CD14-positive monocyte (primary cell): ENCODE results near the gene PLCB1. TPM values are rescaled to one million over a fixed set of nuclear protein-coding genes. Genes with fewer than 3 reads are reported as not detected.

ENCODE experiments used
- DNase-seq, 3 donors: peaks; one replicate each; pipeline ENCODE4 v3.0.0-alpha.2; 2011 to 2022
- H2AFZ ChIP-seq: 2 replicates; pipeline ENCODE4 v1.6.0; 2012; ENCODE audit warnings: mild to moderate bottlenecking, low read depth, low read length, inconsistent platforms; ENCODE audit not compliant: insufficient read depth, poor library complexity, severe bottlenecking
- H3K27ac ChIP-seq, 2 donors: 1 replicate in 1 of 2; 2 replicates in 1 of 2; pipeline ENCODE4 v1.5.1; 2012 to 2013; ENCODE audit warnings: low read length in 2 of 2, control low read depth in 1 of 2, inconsistent platforms in 1 of 2, low read depth in 1 of 2, mild to moderate bottlenecking in 1 of 2
- H3K27me3 ChIP-seq, 2 donors: one replicate each; pipeline versions ENCODE4 v1.6.0 to v1.6.1; 2011 to 2013; ENCODE audit warnings: low read length in 2 of 2; ENCODE audit not compliant: control insufficient read depth in 2 of 2, insufficient read depth in 2 of 2
- H3K36me3 ChIP-seq, 2 donors: replicated peaks in 1 of 2; 1 replicate in 1 of 2; 2 replicates in 1 of 2; pipeline versions ENCODE4 v1.5.1 to v1.6.1; 2012 to 2013; ENCODE audit warnings: low read length in 2 of 2, control low read depth in 1 of 2, inconsistent platforms in 1 of 2, mild to moderate bottlenecking in 1 of 2; ENCODE audit not compliant: insufficient read depth in 2 of 2, control insufficient read depth in 1 of 2
- H3K4me1 ChIP-seq, 2 donors: 1 replicate in 1 of 2; 2 replicates in 1 of 2; pipeline versions ENCODE4 v1.5.1 to v1.6.1; 2012 to 2013; ENCODE audit warnings: low read length in 2 of 2, control low read depth in 1 of 2, inconsistent platforms in 1 of 2, mild to moderate bottlenecking in 1 of 2, moderate library complexity in 1 of 2; ENCODE audit not compliant: insufficient read depth in 2 of 2, control insufficient read depth in 1 of 2
- H3K4me2 ChIP-seq: replicated peaks from 2 replicates; pipeline ENCODE3; 2012; ENCODE audit warnings: low read length, moderate library complexity, mild to moderate bottlenecking; ENCODE audit not compliant: poor library complexity, severe bottlenecking; ENCODE audit errors: extremely low read depth
- H3K4me3 ChIP-seq, 3 experiments: fragments of 200-600 bp in 1 of 3; sonication (generic) in 1 of 3; replicated peaks in 1 of 3; 1 replicate in 2 of 3; 2 replicates in 1 of 3; pipeline ENCODE4 v1.5.1; 2011 to 2013; ENCODE audit warnings: low read length in 3 of 3, mild to moderate bottlenecking in 3 of 3, control low read depth in 2 of 3, low read depth in 2 of 3, inconsistent platforms in 1 of 3, moderate library complexity in 1 of 3
- H3K79me2 ChIP-seq: 2 replicates; pipeline ENCODE4 v1.6.0; 2012; ENCODE audit warnings: mild to moderate bottlenecking, control low read depth, inconsistent platforms, low read length, moderate library complexity; ENCODE audit not compliant: insufficient read depth
- H3K9ac ChIP-seq: 2 replicates; pipeline ENCODE4 v1.6.0; 2017; ENCODE audit warnings: low read length, mild to moderate bottlenecking; ENCODE audit not compliant: insufficient read depth, poor library complexity, severe bottlenecking
- H3K9me3 ChIP-seq, 2 donors: replicated peaks in 1 of 2; 1 replicate in 1 of 2; 2 replicates in 1 of 2; pipeline versions ENCODE4 v1.5.1 to v1.6.1; 2012 to 2013; ENCODE audit warnings: low read length in 2 of 2, control low read depth in 1 of 2; ENCODE audit not compliant: control insufficient read depth in 1 of 2, insufficient read depth in 1 of 2
- H4K20me1 ChIP-seq: 2 replicates; pipeline ENCODE4 v1.6.0; 2012; ENCODE audit warnings: mild to moderate bottlenecking, low read length, control low read depth, moderate library complexity; ENCODE audit not compliant: insufficient read depth
- H3K27ac Mint-ChIP-seq, 7 donors: one replicate each; pipeline ENCODE4 v1.8.0; 2020; ENCODE audit warnings: mild to moderate bottlenecking in 7 of 7, mixed read lengths in 7 of 7, moderate library complexity in 6 of 7, inconsistent platforms in 2 of 7
- H3K27me3 Mint-ChIP-seq, 3 donors: one replicate each; pipeline ENCODE4 v1.8.0; 2021 to 2022; ENCODE audit warnings: low read depth in 3 of 3, mild to moderate bottlenecking in 3 of 3, mixed read lengths in 3 of 3, moderate library complexity in 3 of 3, inconsistent platforms in 1 of 3
- H3K36me3 Mint-ChIP-seq, 2 donors: one replicate each; pipeline ENCODE4 v1.8.0; 2020; ENCODE audit warnings: mixed read lengths in 2 of 2, inconsistent platforms in 1 of 2, mild to moderate bottlenecking in 1 of 2
- H3K4me1 Mint-ChIP-seq: one replicate; pipeline ENCODE4 v1.8.0; 2020; ENCODE audit warnings: mild to moderate bottlenecking, mixed read lengths
- H3K4me3 Mint-ChIP-seq, 2 donors: one replicate each; pipeline ENCODE4 v1.8.0; 2020; ENCODE audit warnings: mild to moderate bottlenecking in 2 of 2, mixed read lengths in 2 of 2, moderate library complexity in 1 of 2
- H3K9me3 Mint-ChIP-seq, 7 donors: one replicate each; pipeline ENCODE4 v1.8.0; 2020 to 2022; ENCODE audit warnings: mixed read lengths in 7 of 7, mild to moderate bottlenecking in 6 of 7, moderate library complexity in 6 of 7, inconsistent platforms in 2 of 7
- CTCF ChIP-seq: fragments of 200-600 bp; IDR thresholded peaks from one replicate; pipeline ENCODE4 v1.8.0; 2022; ENCODE audit warnings: antibody characterized with exemption, mild to moderate bottlenecking
- WGBS: methylation state at CpG from one replicate; pipeline ENCODE4 v1.1.5; 2013; ENCODE audit warnings: missing lambda C conversion rate; ENCODE audit not compliant: insufficient coverage; 5-methylcytosine and 5-hydroxymethylcytosine counted together
- intact Hi-C, 2 donors: fragments of 100-400 bp; cut with micrococcal nuclease; formaldehyde crosslinking; loops; one replicate each; pipeline versions ENCODE4 v1.15.0 to v1.15.1; 2023
- polyA plus RNA-seq, 3 donors: library from polyadenylated mRNA; depleted of rRNA in 1 of 3; unstranded in 2 of 3; stranded (reverse) in 1 of 3; fragments of 300-500 nt in 2 of 3; fragments of >200 nt in 1 of 3; fragmentation: Illumina TruSeq in 2 of 3; gene quantifications; 1 replicate in 2 of 3; 2 replicates in 1 of 3; pipeline ENCODE4 v1.2.3, GENCODE V29; 2012 to 2021

The PLCB1 gene
- polyA plus RNA-seq, 3 donors = 8.6 to 16.4 (median 13.2) TPM

GRCh38 chr20:8524101-8525016 lies 392.3 kb downstream of the PLCB1 start:
- 52% methylated on average over 3 of the region's 5 CpGs for WGBS
- Histone ChIP-seq H3K27me3 (no peaks in the 10 kb centered on the region), H4K20me1 (no peaks in the 10 kb centered on the region), H3K79me2 (no peaks in the 10 kb centered on the region), H3K9ac (no peak overlapping the region), H3K4me1 (peaks cover 13 to 25% of the 10 kb centered on the region in 2 donors), H3K4me2 (no peak overlapping the region), H3K27ac (no peak overlapping the region), H3K36me3 (no peaks in the 10 kb centered on the region), H2AFZ (no peak overlapping the region), H3K4me3 (no peak overlapping the region), H3K9me3 (no peaks in the 10 kb centered on the region)
- Mint-ChIP-seq H3K4me3 (no peak overlapping the region), H3K9me3 (no peaks in the 10 kb centered on the region), H3K36me3 (no peaks in the 10 kb centered on the region), H3K27ac (peak overlapping the region in 1 of 7 donors; percentile 61), H3K27me3 (no peaks in the 10 kb centered on the region), H3K4me1 (peaks cover 33% of the 10 kb centered on the region)
- no peak for TF ChIP-seq CTCF
- DNase-seq = no peak
- intact Hi-C loops = loop anchor here in 1 of 2 donors (10.0 kb wide), 1 partner anchor 70 kb away; no protein-coding TSS in a partner anchor

GRCh38 chr20:8525017-8525343 lies 392.9 kb downstream of the PLCB1 start:
- Mint-ChIP-seq H3K36me3 (no peaks in the 10 kb centered on the region), H3K27ac (no peak overlapping the region), H3K9me3 (no peaks in the 10 kb centered on the region), H3K27me3 (no peaks in the 10 kb centered on the region), H3K4me1 (peaks cover 33% of the 10 kb centered on the region), H3K4me3 (no peak overlapping the region)
- H3K36me3 ChIP-seq = no peaks in the 10 kb centered on the region
- no peaks in the 10 kb centered on the region for H4K20me1 ChIP-seq
- H3K27me3 ChIP-seq = no peaks in the 10 kb centered on the region
- H3K79me2 ChIP-seq = no peaks in the 10 kb centered on the region
- peaks cover 9 to 18% of the 10 kb centered on the region in 2 donors for H3K4me1 ChIP-seq
- H3K27ac ChIP-seq = no peak overlapping the region
- no peak overlapping the region for H3K9ac ChIP-seq
- DNase-seq = no peak
- no peak for TF ChIP-seq CTCF
- H2AFZ ChIP-seq = no peak overlapping the region
- H3K4me2 ChIP-seq = no peak overlapping the region
- no peak overlapping the region for H3K4me3 ChIP-seq
- intact Hi-C loops = loop anchor here in 1 of 2 donors (10.0 kb wide), 1 partner anchor 70 kb away; no protein-coding TSS in a partner anchor
- H3K9me3 ChIP-seq = no peaks in the 10 kb centered on the region
